Muscle layer of colon (tissue), 2 donors: ENCODE data around the gene AOPEP.

Experiments used
- H3K27ac ChIP-seq: one replicate; pipeline ENCODE4 v1.7.0; 2013; ENCODE audit warnings: low read depth, mild to moderate bottlenecking, low read length, moderate library complexity
- H3K27me3 ChIP-seq, 2 donors: one replicate each; pipeline ENCODE4 v1.7.0; 2013; ENCODE audit warnings: low read length in 2 of 2, mild to moderate bottlenecking in 2 of 2; ENCODE audit not compliant: insufficient read depth in 2 of 2, control insufficient read depth in 1 of 2
- H3K36me3 ChIP-seq: one replicate; pipeline ENCODE4 v1.7.0; 2013; ENCODE audit warnings: mild to moderate bottlenecking, low read length; ENCODE audit not compliant: insufficient read depth
- H3K4me1 ChIP-seq: one replicate; pipeline ENCODE4 v1.7.0; 2013; ENCODE audit warnings: mild to moderate bottlenecking, low read length; ENCODE audit not compliant: insufficient read depth
- H3K4me3 ChIP-seq, 2 donors: one replicate each; pipeline ENCODE4 v1.7.0; 2013; ENCODE audit warnings: low read length in 2 of 2, low read depth in 1 of 2, mild to moderate bottlenecking in 1 of 2, moderate library complexity in 1 of 2
- H3K9ac ChIP-seq: one replicate; pipeline ENCODE4 v1.7.0; 2013; ENCODE audit warnings: low read length
- H3K9me3 ChIP-seq: one replicate; pipeline ENCODE4 v1.7.0; 2013; ENCODE audit warnings: mild to moderate bottlenecking, low read length
- donor health status: abdominal sarcoma.
- donor health status: Adenocarcinoma of cecum.

Gene AOPEP

DNA sequence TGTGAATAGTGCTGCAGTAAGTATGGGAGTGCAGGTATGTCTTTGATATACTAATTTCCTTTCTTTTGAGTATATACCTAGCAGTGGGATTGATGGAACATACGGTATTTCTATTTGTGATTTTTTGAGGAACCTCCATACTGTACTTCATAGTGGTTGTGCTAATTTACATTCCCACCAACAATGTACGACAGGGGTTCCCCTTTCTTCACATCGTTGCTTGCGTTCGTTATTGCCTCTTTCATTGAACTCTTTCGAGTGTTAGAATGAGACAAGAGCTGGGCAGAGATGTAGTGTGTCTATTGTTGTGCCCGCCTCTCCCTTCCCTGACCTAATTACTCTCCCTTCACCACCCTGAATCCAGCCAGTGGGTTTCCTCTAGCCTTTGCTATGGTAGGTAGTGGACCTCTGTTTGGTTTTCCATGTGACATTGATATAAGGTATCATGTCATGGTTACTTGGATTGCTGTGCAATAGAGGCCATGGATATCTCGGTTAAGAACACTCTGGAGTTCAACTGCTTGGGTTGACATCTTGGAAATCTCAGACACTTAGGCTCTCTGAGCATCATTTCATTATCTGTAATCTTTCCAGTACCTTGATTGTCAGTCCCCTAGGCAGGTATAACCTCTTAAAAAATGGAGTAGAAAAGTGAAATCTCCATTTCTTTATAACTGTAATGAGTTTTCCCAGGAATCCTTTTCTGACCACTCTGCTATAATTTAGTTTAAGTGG is 19.5 kb downstream of the AOPEP start:
- Histone ChIP-seq H3K4me1 (no peaks in the 10 kb centered on the region), H3K9me3 (no peaks in the 10 kb centered on the region), H3K27ac (no peak overlapping the region), H3K36me3 (no peaks in the 10 kb centered on the region), H3K4me3 (no peak overlapping the region), H3K9ac (no peak overlapping the region), H3K27me3 (no peaks in the 10 kb centered on the region)

DNA sequence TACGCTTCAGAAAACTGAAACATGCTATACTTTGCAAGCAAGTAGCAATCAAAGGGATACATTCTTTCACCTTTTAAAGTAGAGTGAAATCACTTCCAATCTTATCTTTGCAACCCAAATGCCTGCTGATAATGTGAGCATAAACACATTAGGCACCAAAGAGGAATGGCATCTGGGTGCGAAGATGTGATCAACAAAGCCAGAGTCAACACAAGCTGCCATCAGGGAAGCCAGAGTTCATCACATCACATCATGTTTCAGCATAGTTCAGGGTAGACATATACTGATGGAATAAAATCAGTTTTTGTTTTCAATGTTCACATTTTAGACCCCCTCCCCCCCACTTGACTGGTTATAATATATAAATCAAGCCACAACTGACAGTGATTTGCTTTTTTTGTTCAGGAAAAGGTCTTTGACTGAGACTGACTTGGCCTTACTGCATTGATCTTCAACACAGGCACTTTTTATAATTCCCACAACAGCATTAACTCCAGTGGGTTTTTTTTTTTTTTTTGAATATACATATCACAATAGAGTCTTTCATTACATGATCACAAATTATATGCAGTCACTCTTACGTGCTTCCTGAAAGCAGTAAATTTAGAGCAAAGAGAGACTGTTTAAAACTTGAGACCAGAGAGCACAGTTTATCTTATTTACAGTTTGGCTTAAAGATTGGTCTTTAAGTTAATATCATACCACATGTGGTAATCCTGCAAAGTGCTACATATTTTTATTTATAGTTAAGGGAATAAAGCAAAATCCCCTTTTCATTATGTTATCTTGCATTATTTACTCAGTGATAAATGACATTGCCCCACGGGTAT is 20.3 kb downstream of the AOPEP start:
- Histone ChIP-seq H3K36me3 (no peaks in the 10 kb centered on the region), H3K27me3 (no peaks in the 10 kb centered on the region), H3K9me3 (no peaks in the 10 kb centered on the region), H3K4me3 (no peak overlapping the region), H3K9ac (no peak overlapping the region), H3K27ac (no peak overlapping the region), H3K4me1 (no peaks in the 10 kb centered on the region)

DNA sequence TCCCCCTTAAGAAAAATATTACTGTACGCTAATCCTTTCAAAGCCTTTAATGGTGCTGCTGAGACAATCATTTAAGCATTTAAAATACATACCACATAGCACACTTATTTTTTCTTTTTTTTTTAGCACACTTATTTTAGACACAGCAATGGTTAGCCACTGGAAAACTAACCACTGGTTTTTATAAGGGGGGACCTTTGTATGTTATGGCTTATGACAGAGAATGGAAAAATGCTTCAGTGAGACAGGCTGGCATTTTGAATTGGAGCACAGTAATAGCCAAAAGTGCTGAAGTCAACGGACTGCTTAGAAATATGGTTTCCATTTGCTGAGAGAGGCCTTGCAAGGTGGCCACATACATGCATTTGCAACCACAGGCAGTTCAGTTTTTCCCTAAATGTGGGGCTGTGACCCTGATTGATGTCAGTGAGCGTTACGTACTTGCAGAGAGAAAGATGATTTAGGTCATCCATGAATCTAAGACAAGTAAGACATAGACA is 28.5 kb downstream of the AOPEP start:
- no peak overlapping the region for H3K4me3 ChIP-seq
- H3K9me3 ChIP-seq = no peaks in the 10 kb centered on the region
- no peak overlapping the region for H3K9ac ChIP-seq
- no peaks in the 10 kb centered on the region for H3K4me1 ChIP-seq
- no peaks in the 10 kb centered on the region for H3K27me3 ChIP-seq
- no peak overlapping the region for H3K27ac ChIP-seq
- peaks cover 5% of the 10 kb centered on the region for H3K36me3 ChIP-seq

DNA sequence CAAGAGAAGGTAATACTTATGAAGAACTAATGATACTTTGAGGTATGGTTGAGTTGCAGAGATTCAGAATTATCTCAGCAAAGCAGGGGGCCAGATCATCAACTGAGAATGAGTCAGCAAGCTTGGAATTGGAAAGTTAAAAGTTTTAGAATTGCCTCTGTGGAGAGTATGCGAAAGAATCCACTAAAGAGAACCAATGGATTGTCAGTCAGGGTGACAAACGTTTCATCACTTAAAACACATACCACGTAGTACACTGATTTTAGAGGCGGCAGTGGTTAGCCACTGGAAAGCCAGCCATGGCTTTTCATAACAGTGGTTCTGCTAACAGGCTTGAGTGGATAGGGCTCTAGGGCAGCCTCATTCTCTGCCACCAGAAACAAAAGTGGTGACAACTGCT is 30.7 kb downstream of the AOPEP start:
- Histone ChIP-seq H3K4me1 (no peaks in the 10 kb centered on the region), H3K4me3 (no peak overlapping the region), H3K9me3 (no peaks in the 10 kb centered on the region), H3K36me3 (peaks cover 15% of the 10 kb centered on the region), H3K9ac (no peak overlapping the region), H3K27me3 (no peaks in the 10 kb centered on the region), H3K27ac (no peak overlapping the region)

DNA sequence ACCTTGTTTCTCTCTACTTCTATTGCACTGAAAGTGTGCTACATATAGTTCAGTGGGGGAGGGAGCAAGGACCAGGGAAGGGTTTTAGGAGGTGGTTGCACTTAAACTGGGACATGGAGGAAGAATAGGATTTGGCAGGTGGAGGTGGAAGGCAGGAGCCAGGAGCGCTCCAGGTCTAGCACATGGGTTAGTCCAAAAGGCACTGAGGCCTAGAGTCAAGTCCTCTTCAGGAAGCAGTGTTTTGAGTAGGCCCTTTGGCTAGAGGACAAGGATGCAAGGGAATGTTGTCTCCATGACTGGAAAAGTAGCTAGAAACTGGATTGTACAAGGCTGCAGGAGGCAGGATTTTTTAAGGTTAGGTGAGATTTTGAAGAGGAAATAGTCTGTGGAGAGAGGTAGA is 31.5 kb downstream of the AOPEP start:
- no peak overlapping the region for H3K9ac ChIP-seq
- no peaks in the 10 kb centered on the region for H3K4me1 ChIP-seq
- H3K27ac ChIP-seq = no peak overlapping the region

DNA sequence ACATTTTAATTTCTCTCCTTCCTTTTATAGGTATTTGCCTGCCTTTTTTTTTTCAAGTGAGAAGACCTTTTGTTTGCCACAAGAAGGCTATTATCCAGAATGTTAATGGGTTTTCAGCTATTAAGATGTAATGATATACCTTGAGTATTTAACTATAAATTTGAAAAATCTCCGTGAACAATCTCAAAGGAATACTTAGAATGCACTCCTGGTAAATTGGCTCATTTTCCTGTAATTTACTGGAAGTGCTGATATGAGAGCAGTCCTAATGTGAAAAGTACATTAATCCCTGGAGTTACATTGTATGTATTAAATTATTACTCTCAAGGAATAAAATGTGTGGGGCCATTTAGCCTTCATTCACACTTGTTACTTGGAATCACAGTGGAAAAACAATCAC is 32.4 kb downstream of the AOPEP start:
- no peaks in the 10 kb centered on the region for H3K27me3 ChIP-seq
- H3K9ac ChIP-seq = no peak overlapping the region
- H3K36me3 ChIP-seq = peaks cover 15% of the 10 kb centered on the region
- H3K27ac ChIP-seq = no peak overlapping the region
- no peak overlapping the region for H3K4me3 ChIP-seq
- H3K4me1 ChIP-seq = no peaks in the 10 kb centered on the region
- no peaks in the 10 kb centered on the region for H3K9me3 ChIP-seq

More for the DNA sequence above, 31.5 kb downstream of the AOPEP start:
- Histone ChIP-seq H3K36me3 (peaks cover 15% of the 10 kb centered on the region), H3K27me3 (no peaks in the 10 kb centered on the region), H3K4me3 (no peak overlapping the region), H3K9me3 (no peaks in the 10 kb centered on the region)

DNA sequence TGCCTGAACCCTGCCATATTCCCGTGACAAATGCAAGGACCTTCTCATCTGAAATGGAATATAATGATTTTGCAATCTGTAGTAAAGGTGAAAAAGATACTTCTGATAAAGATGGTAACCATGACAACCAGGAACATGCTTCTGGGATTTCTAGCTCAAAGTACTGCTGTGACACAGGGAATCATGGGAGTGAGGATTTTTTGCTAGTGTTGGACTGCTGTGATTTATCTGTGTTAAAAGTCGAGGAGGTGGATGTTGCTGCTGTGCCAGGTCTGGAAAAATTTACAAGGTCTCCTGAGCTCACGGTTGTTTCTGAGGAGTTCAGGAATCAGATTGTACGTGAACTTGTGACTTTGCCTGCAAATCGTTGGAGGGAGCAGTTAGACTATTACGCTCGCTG is 33.5 kb downstream of the AOPEP start:
- H3K9me3 ChIP-seq = no peaks in the 10 kb centered on the region
- no peak overlapping the region for H3K9ac ChIP-seq
- no peaks in the 10 kb centered on the region for H3K4me1 ChIP-seq
- no peak overlapping the region for H3K27ac ChIP-seq
- no peaks in the 10 kb centered on the region for H3K27me3 ChIP-seq
- H3K4me3 ChIP-seq = no peak overlapping the region
- peaks cover 15% of the 10 kb centered on the region for H3K36me3 ChIP-seq

DNA sequence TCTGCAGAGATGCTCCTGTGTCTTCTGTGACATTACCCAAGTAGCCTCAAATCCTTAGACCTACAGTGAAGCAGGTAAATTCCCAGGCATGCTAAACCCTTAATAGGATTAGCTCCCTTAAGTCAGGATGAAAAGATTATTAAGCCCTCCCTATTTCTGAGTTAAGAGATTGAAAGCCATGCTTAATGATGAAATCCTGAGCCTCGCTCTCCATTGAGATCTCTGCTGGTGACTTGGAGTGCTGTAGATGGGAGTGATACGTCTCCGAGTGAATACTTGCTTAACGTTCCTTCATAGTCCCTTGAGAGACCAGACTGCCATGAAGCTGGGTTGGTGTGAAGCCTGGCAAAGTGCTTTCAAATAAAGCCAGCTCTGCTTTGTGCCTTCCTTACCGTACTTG is 34.2 kb downstream of the AOPEP start:
- H3K4me1 ChIP-seq = no peaks in the 10 kb centered on the region
- H3K9me3 ChIP-seq = no peaks in the 10 kb centered on the region
- H3K27me3 ChIP-seq = no peaks in the 10 kb centered on the region
- no peak overlapping the region for H3K9ac ChIP-seq
- no peak overlapping the region for H3K27ac ChIP-seq
- no peak overlapping the region for H3K4me3 ChIP-seq
- H3K36me3 ChIP-seq = peaks cover 15% of the 10 kb centered on the region

DNA sequence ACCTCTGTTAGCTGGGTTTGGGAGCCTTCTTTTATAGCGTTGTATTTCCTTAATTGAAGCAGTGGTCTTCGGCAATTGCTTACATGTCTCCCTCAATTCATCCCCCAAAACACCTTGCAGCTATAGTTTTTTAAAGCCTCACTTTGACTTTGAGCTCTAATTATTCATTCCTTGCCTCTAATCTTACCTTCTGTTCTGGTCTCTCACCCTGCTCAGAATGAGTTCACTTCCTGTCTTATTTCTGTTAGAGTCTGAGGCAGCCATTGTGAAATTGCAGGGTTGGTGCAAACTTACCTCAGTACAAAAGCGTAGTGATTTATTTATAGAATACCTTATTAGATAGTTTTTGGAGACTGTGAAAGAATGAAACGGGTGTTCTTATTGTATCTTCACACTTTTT is 35.0 kb downstream of the AOPEP start:
- no peaks in the 10 kb centered on the region for H3K27me3 ChIP-seq
- no peaks in the 10 kb centered on the region for H3K4me1 ChIP-seq

DNA sequence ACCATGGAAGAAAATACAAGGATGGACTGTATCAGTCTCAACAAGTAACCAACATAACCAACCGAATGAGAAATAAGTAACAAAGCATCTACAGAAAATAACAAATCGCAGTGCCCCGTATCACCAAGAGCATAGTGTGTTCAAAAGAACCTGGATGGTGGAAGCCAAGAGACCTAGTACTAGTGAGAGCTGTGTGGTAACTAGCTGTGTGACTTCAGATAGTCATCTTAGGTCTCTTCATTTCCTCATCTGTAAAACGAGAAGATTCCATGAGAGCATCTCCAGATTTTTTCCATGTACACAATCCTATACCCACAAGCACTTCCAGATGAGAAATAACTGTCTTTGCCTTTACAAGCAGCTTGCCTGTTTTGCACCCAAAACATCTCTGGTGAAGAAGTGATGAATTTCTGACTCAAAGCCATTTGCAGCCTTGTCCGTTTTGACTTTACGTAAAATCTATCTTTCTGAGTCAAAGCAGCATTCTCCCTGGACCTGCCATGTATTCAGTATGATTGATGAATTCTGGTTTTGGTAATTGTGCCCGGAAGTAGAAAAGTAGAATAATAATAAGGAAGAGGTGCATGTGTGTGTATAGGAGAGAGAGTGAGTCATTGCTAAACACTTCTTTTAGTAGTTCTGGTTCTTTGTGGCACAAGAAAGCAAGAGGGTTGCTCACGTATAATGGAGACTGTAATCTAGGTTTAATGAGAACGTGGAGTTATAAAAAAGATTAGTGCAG is 41.0 kb downstream of the AOPEP start:
- Histone ChIP-seq H3K9me3 (no peaks in the 10 kb centered on the region), H3K4me1 (peaks cover 2% of the 10 kb centered on the region), H3K9ac (no peak overlapping the region), H3K36me3 (no peaks in the 10 kb centered on the region), H3K27me3 (no peaks in the 10 kb centered on the region), H3K27ac (no peak overlapping the region), H3K4me3 (no peak overlapping the region)

More for the DNA sequence above, 35.0 kb downstream of the AOPEP start:
- no peak overlapping the region for H3K9ac ChIP-seq
- H3K4me3 ChIP-seq = no peak overlapping the region
- no peaks in the 10 kb centered on the region for H3K9me3 ChIP-seq
- H3K36me3 ChIP-seq = peaks cover 15% of the 10 kb centered on the region
- H3K27ac ChIP-seq = no peak overlapping the region

DNA sequence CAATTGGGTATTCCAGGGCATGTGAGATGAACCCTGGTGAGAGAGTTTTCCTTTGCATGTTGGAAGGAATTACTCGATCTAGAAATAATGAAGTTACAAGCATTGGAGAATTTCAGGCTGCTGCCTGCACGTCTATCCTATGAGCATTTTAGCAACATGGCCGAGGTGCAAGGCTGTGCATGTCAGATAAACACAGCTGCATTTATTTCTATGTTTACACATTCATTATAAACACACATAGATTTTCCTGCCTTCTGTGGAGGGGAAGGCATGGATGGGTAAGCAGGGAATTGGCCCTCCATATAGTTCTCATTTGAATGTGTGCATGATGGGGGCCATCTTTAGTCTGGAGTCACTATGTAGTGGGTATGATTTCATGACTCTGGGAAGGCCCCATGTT is 42.3 kb downstream of the AOPEP start:
- H3K36me3 ChIP-seq = no peaks in the 10 kb centered on the region
- H3K4me3 ChIP-seq = no peak overlapping the region
- H3K27ac ChIP-seq = no peak overlapping the region
- no peaks in the 10 kb centered on the region for H3K27me3 ChIP-seq
- H3K9ac ChIP-seq = no peak overlapping the region
- peaks cover 13% of the 10 kb centered on the region for H3K4me1 ChIP-seq
- no peaks in the 10 kb centered on the region for H3K9me3 ChIP-seq
